ENCODE data around the gene HAO2.

The HAO2 gene

GRCh38 chr1:119442756-119443155, 74.2 kb downstream of the HAO2 start:
- no peak for FAIRE-seq
